SK-N-SH (cell line): Measurements from ENCODE around the gene SEMA4B. TPM values are rescaled to one million over a fixed set of nuclear protein-coding genes. Genes with fewer than 3 reads are reported as not detected.

Experiments used
- CTCF ChIA-PET: fragments of 300-600, 350-600 bp; formaldehyde crosslinking; extraction: SDS; loops from one replicate; lab custom pipeline; 2021; lab: Yijun Ruan, JAX
- POLR2A ChIA-PET: fragments of 350-600 bp; sonication (Branson Sonifier 250); formaldehyde crosslinking; extraction: SDS; loops from one replicate; lab custom pipeline; 2020; ENCODE audit warnings: antibody characterized with exemption, inconsistent platforms; lab: Yijun Ruan, JAX
- DNase-seq: peaks from one replicate; pipeline ENCODE4 v3.0.0; 2012
- H2AFZ ChIP-seq: fragments of 200-600 bp; sonication (generic); 2 replicates; pipeline ENCODE4 v1.8.1; 2016; ENCODE audit warnings: antibody characterized with exemption, mild to moderate bottlenecking, low read depth
- H3F3A ChIP-seq: fragments of 200-600 bp; sonication (generic); replicated peaks from 2 replicates; pipeline ENCODE3; 2016; ENCODE audit warnings: antibody characterized with exemption, mild to moderate bottlenecking; ENCODE audit not compliant: insufficient read depth
- H3K27ac ChIP-seq, 2 experiments: fragments of 200-500 bp in 1 of 2; fragments of 200-600 bp in 1 of 2; sonication (Bioruptor generic) in 1 of 2; sonication (generic), shearing (Covaris generic) in 1 of 2; 2 replicates each; pipeline versions ENCODE4 v1.5.1 to v1.6.1; 2014 to 2016; ENCODE audit warnings: low read depth in 2 of 2, inconsistent platforms in 1 of 2, low read length in 1 of 2, mild to moderate bottlenecking in 1 of 2, mixed read lengths in 1 of 2
- H3K27me3 ChIP-seq: fragments of 200-600 bp; sonication (generic), shearing (Covaris generic); 2 replicates; pipeline ENCODE4 v1.6.1; 2016; ENCODE audit warnings: mixed run types; ENCODE audit not compliant: insufficient read depth
- H3K36me3 ChIP-seq, 2 experiments: fragments of 200-500 bp in 1 of 2; fragments of 200-600 bp in 1 of 2; sonication (Bioruptor generic) in 1 of 2; sonication (generic) in 1 of 2; replicated peaks in 1 of 2; 2 replicates each; pipeline versions ENCODE3 to v1.5.1; 2014 to 2016; ENCODE audit warnings: low read length in 1 of 2, mild to moderate bottlenecking in 1 of 2; ENCODE audit not compliant: insufficient read depth in 2 of 2, control insufficient read depth in 1 of 2
- H3K4me1 ChIP-seq, 2 experiments: fragments of 200-500 bp in 1 of 2; fragments of 200-600 bp in 1 of 2; sonication (Bioruptor generic) in 1 of 2; sonication (generic), shearing (Covaris generic) in 1 of 2; 2 replicates each; pipeline versions ENCODE4 v1.5.1 to v1.6.1; 2014 to 2016; ENCODE audit warnings: low read depth in 1 of 2, low read length in 1 of 2, mixed run types in 1 of 2; ENCODE audit not compliant: insufficient read depth in 2 of 2, control insufficient read depth in 1 of 2
- H3K4me2 ChIP-seq: fragments of 200-600 bp; sonication (generic), shearing (Covaris generic); 2 replicates; pipeline ENCODE4 v1.6.1; 2017; ENCODE audit warnings: mixed run types
- H3K4me3 ChIP-seq, 2 experiments: fragments of 200-500 bp in 1 of 2; fragments of 200-600 bp in 1 of 2; sonication (Bioruptor generic) in 1 of 2; sonication (generic), shearing (Covaris generic) in 1 of 2; 2 replicates each; pipeline versions ENCODE4 v1.5.1 to v1.8.1; 2014 to 2016; ENCODE audit warnings: low read depth in 2 of 2, inconsistent platforms in 1 of 2, low read length in 1 of 2, mild to moderate bottlenecking in 1 of 2, mixed read lengths in 1 of 2, moderate library complexity in 1 of 2
- H3K79me2 ChIP-seq: fragments of 200-600 bp; sonication (generic); 2 replicates; pipeline ENCODE4 v1.8.1; 2017; ENCODE audit warnings: mild to moderate bottlenecking; ENCODE audit not compliant: insufficient read depth
- H3K9ac ChIP-seq: fragments of 200-600 bp; sonication (generic); 2 replicates; pipeline ENCODE4 v1.6.1; 2017; ENCODE audit warnings: mixed run types
- H3K9me2 ChIP-seq: fragments of 200-600 bp; sonication (generic); 2 replicates; pipeline ENCODE4 v1.6.1; 2017; ENCODE audit warnings: mixed run types
- H3K9me3 ChIP-seq: fragments of 200-600 bp; sonication (generic); 2 replicates; pipeline ENCODE4 v1.6.1; 2017; ENCODE audit warnings: mixed run types, mild to moderate bottlenecking, moderate library complexity
- H4K20me1 ChIP-seq: fragments of 200-600 bp; sonication (generic); 2 replicates; pipeline ENCODE4 v1.6.1; 2017; ENCODE audit warnings: mild to moderate bottlenecking, mixed run types; ENCODE audit not compliant: insufficient read depth
- CHD2 ChIP-seq: fragments of 150-350 bp; IDR thresholded peaks from 2 replicates; pipeline ENCODE4 v1.6.1; 2018; ENCODE audit warnings: low read length; ENCODE audit not compliant: partially characterized antibody
- ELF1 ChIP-seq: IDR thresholded peaks from 2 replicates; pipeline ENCODE4 v1.4.0; 2012
- EZH2phosphoT487 ChIP-seq: fragments of 200-600 bp; sonication (generic); IDR thresholded peaks from 2 replicates; pipeline ENCODE4 v1.6.1; 2017; ENCODE audit warnings: low read depth, mixed run types, mild to moderate bottlenecking, antibody characterized with exemption, moderate library complexity, borderline replicate concordance
- FOXJ3 ChIP-seq: sonication (generic); formaldehyde crosslinking; IDR thresholded peaks from 2 replicates; pipeline ENCODE4 v1.5.1; 2020; ENCODE audit warnings: mild to moderate bottlenecking, missing genetic modification reagents
- FOXM1 ChIP-seq: IDR thresholded peaks from 2 replicates; pipeline ENCODE4 v1.4.0; 2012; ENCODE audit warnings: low read depth, mild to moderate bottlenecking
- GATA2 ChIP-seq: sonication (generic); formaldehyde crosslinking; IDR thresholded peaks from 2 replicates; pipeline ENCODE4 v1.5.0; 2020; ENCODE audit warnings: mild to moderate bottlenecking, missing genetic modification reagents
- JUND ChIP-seq: IDR thresholded peaks from 2 replicates; pipeline ENCODE4 v1.4.0; 2012
- MEF2A ChIP-seq: IDR thresholded peaks from 2 replicates; pipeline ENCODE4 v1.4.0; 2012; ENCODE audit warnings: low read depth, borderline replicate concordance
- MXI1 ChIP-seq: IDR thresholded peaks from 2 replicates; pipeline ENCODE4 v1.6.1; 2012; ENCODE audit warnings: mild to moderate bottlenecking, low read depth, low read length, improper control_type of control experiment
- NRF1 ChIP-seq: IDR thresholded peaks from 2 replicates; pipeline ENCODE4 v1.6.1; 2012; ENCODE audit warnings: low read depth, mild to moderate bottlenecking, low read length
- RAD21 ChIP-seq: IDR thresholded peaks from 2 replicates; pipeline ENCODE4 v1.6.1; 2012; ENCODE audit warnings: mild to moderate bottlenecking, low read length
- RCOR1 ChIP-seq: fragments of 150-350 bp; IDR thresholded peaks from 2 replicates; pipeline ENCODE4 v1.6.1; 2017; ENCODE audit warnings: antibody characterized with exemption, low read length
- RFX5 ChIP-seq: IDR thresholded peaks from 2 replicates; pipeline ENCODE4 v1.6.1; 2012; ENCODE audit warnings: mild to moderate bottlenecking, improper control_type of control experiment, low read length
- RXRA ChIP-seq: IDR thresholded peaks from 2 replicates; pipeline ENCODE4 v1.4.0; 2012; ENCODE audit warnings: low read depth, mild to moderate bottlenecking, borderline replicate concordance
- SIN3A ChIP-seq: IDR thresholded peaks from 2 replicates; pipeline ENCODE4 v1.6.1; 2012; ENCODE audit warnings: low read depth, mild to moderate bottlenecking, low read length, moderate library complexity, borderline replicate concordance
- TAF1 ChIP-seq: IDR thresholded peaks from 2 replicates; pipeline ENCODE4 v1.6.1; 2012; ENCODE audit warnings: low read depth, mild to moderate bottlenecking, low read length, moderate library complexity, borderline replicate concordance
- TCF12 ChIP-seq: IDR thresholded peaks from 2 replicates; pipeline ENCODE4 v1.4.0; 2012
- YY1 ChIP-seq: IDR thresholded peaks from 2 replicates; pipeline ENCODE4 v1.4.0; 2012; ENCODE audit warnings: low read depth, mild to moderate bottlenecking
- ZBTB33 ChIP-seq: IDR thresholded peaks from 2 replicates; pipeline ENCODE4 v1.4.0; 2012; ENCODE audit warnings: low read depth, borderline replicate concordance
- WGBS: methylation state at CpG from one replicate; pipeline ENCODE4 v1.1.6; 2017; ENCODE audit warnings: low lambda C conversion rate; 5-methylcytosine and 5-hydroxymethylcytosine counted together
- polyA plus RNA-seq, 3 experiments: library from polyadenylated mRNA; depleted of rRNA; stranded (reverse); fragments of >200 nt; gene quantifications; 2 replicates each; pipeline ENCODE4 v1.2.3, GENCODE V29; 2012
- TF ChIP-seq, protein P1 (sequence below): IDR thresholded peaks from 2 replicates; pipeline ENCODE4; 2012
- TF ChIP-seq, protein P2 (sequence below): IDR thresholded peaks from 2 replicates; pipeline ENCODE4 v1.4.0; 2012; ENCODE audit warnings: low read depth
- TF ChIP-seq, protein P3 (sequence below): fragments of 150-350 bp; IDR thresholded peaks from 2 replicates; pipeline ENCODE4 v1.6.1; 2016; ENCODE audit warnings: mild to moderate bottlenecking, low read depth, low read length
- TF ChIP-seq, protein P4 (sequence below): IDR thresholded peaks from 2 replicates; pipeline ENCODE4 v1.4.0; 2012; ENCODE audit warnings: low read depth, borderline replicate concordance

Gene SEMA4B
- polyA plus RNA-seq, 1 of the 3 experiments (the other 2 are of a cell fraction): 38.9 TPM

DNA sequence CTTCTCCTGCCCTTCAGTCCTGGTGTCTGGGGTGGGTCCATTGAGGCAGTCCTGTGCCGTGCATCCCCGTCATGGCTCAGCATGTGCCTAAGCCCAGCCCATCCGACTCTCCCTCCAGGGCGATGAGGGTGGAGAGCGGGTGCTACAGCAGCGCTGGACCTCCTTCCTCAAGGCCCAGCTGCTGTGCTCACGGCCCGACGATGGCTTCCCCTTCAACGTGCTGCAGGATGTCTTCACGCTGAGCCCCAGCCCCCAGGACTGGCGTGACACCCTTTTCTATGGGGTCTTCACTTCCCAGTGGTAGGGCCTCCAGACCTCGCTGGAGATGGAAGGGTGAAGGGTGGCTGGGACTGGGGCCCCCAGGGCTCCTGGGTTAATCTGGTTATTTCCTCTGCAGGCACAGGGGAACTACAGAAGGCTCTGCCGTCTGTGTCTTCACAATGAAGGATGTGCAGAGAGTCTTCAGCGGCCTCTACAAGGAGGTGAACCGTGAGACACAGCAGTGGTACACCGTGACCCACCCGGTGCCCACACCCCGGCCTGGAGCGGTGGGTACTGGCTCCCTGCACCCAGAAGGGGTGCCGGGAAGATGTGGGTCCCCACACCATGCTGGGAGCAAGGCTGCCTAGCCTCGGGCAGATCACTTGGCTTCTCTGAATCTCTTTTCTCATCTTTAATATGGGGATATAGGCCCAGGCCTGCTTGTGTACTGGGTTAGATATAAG lies 22.5 kb downstream of the SEMA4B start:
- POLR2A ChIA-PET: no interaction called here
- Histone ChIP-seq H3K79me2 (no peaks in the 10 kb centered on the region), H3K36me3 (peaks cover 4 to 41% of the 10 kb centered on the region in 2 experiments), H3K9me3 (no peaks in the 10 kb centered on the region), H4K20me1 (no peaks in the 10 kb centered on the region), H3K9ac (no peak overlapping the region), H3K4me1 (peaks cover 0 to 11% of the 10 kb centered on the region in 2 experiments; a peak in 1 of 4 replicates), H3K9me2 (no peaks in the 10 kb centered on the region), H3K27me3 (no peaks in the 10 kb centered on the region), H3K27ac (no peak overlapping the region), H3F3A (no peaks in the 10 kb centered on the region), H3K4me3 (no peak overlapping the region), H3K4me2 (no peak overlapping the region), H2AFZ (no peak overlapping the region)
- WGBS: 96% methylated on average over 18 of the region's 22 CpGs
- DNase-seq: no peak
- TF ChIP-seq, protein P1, sequence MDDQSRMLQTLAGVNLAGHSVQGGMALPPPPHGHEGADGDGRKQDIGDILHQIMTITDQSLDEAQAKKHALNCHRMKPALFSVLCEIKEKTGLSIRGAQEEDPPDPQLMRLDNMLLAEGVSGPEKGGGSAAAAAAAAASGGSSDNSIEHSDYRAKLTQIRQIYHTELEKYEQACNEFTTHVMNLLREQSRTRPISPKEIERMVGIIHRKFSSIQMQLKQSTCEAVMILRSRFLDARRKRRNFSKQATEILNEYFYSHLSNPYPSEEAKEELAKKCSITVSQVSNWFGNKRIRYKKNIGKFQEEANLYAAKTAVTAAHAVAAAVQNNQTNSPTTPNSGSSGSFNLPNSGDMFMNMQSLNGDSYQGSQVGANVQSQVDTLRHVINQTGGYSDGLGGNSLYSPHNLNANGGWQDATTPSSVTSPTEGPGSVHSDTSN: no peak
- TF ChIP-seq ZBTB33 (no peak), GATA2 (CRISPR knock-in tag) (no peak), TCF12 (no peak), CHD2 (no peak), MXI1 (no peak), TAF1 (no peak), FOXJ3 (CRISPR knock-in tag) (no peak), SIN3A (no peak), YY1 (no peak), RFX5 (no peak)
- TF ChIP-seq, protein P2, sequence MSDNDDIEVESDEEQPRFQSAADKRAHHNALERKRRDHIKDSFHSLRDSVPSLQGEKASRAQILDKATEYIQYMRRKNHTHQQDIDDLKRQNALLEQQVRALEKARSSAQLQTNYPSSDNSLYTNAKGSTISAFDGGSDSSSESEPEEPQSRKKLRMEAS: no peak
- CTCF ChIA-PET: interaction anchor here (1.3 kb wide), 1 partner anchor 9 kb away, joined by 3 read pairs; no protein-coding TSS in a partner anchor

GRCh38 chr15:90225047-90225446 lies 23.9 kb downstream of the SEMA4B start:
- H3K27me3 ChIP-seq: no peaks in the 10 kb centered on the region
- ChIA-PET POLR2A (no interaction called here), CTCF (interaction anchor here (1.3 kb wide), 2 partner anchors 10 to 95 kb away, joined by 3 read pairs; no protein-coding TSS in a partner anchor)
- H2AFZ ChIP-seq: no peak overlapping the region
- no peak for DNase-seq
- H3K27ac ChIP-seq: no peak overlapping the region; a peak in 1 of 4 replicates
- no peaks in the 10 kb centered on the region for H3K9me3 ChIP-seq
- no peak overlapping the region for H3K4me2 ChIP-seq
- no peaks in the 10 kb centered on the region for H3K79me2 ChIP-seq
- no peak overlapping the region for H3K4me3 ChIP-seq
- WGBS: 97% methylated on average over 9 of the region's 17 CpGs
- peaks cover 10 to 56% of the 10 kb centered on the region in 2 experiments for H3K36me3 ChIP-seq
- no peaks in the 10 kb centered on the region for H4K20me1 ChIP-seq
- no peaks in the 10 kb centered on the region for H3F3A ChIP-seq
- no peak overlapping the region for H3K9ac ChIP-seq
- no peaks in the 10 kb centered on the region for H3K9me2 ChIP-seq
- peaks cover 0 to 7% of the 10 kb centered on the region in 2 experiments; a peak in 1 of 4 replicates for H3K4me1 ChIP-seq
- TF ChIP-seq RAD21 (no peak), RCOR1 (no peak), RXRA (no peak), MEF2A (no peak), JUND (no peak), EZH2phosphoT487 (no peak), NRF1 (no peak), FOXM1 (no peak), ELF1 (no peak)
- TF ChIP-seq, protein P3, sequence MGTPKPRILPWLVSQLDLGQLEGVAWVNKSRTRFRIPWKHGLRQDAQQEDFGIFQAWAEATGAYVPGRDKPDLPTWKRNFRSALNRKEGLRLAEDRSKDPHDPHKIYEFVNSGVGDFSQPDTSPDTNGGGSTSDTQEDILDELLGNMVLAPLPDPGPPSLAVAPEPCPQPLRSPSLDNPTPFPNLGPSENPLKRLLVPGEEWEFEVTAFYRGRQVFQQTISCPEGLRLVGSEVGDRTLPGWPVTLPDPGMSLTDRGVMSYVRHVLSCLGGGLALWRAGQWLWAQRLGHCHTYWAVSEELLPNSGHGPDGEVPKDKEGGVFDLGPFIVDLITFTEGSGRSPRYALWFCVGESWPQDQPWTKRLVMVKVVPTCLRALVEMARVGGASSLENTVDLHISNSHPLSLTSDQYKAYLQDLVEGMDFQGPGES: no peak
- TF ChIP-seq, protein P2: no peak
- TF ChIP-seq, protein P4, sequence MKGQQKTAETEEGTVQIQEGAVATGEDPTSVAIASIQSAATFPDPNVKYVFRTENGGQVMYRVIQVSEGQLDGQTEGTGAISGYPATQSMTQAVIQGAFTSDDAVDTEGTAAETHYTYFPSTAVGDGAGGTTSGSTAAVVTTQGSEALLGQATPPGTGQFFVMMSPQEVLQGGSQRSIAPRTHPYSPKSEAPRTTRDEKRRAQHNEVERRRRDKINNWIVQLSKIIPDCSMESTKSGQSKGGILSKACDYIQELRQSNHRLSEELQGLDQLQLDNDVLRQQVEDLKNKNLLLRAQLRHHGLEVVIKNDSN: no peak
